Astrocyte (in vitro differentiated cells and primary cell): Measurements from ENCODE around the gene DIP2C.

Source experiments
- EZH2 ChIP-seq: IDR thresholded peaks from 2 replicates; pipeline ENCODE4 v1.6.1; 2012; ENCODE audit warnings: mild to moderate bottlenecking, low read length, inconsistent platforms; ENCODE audit not compliant: insufficient read depth
- TF ChIP-seq, protein P1 (sequence below): IDR thresholded peaks from 2 replicates; pipeline ENCODE4 v1.5.1; 2011; ENCODE audit warnings: low read depth, mild to moderate bottlenecking, inconsistent platforms, low read length, moderate library complexity; ENCODE audit not compliant: insufficient read depth

DNA sequence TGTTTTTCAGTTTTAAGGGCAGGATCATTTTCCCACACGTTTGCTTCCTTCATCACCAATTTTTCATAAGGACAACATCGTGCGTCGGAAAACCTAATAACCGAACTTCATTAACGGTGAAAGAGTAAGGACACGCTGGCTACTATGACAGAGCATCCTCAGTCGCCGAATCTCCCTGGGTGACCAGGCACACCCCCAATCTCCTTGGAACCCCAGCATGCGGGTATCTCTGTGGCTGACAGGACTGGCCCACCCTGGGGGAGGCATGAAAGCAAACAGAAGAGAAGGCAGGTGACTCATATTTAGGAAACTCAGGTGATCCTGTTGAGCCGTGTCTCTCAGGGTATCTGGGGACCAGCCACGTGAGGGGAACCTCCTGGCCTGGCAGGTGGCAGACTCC, 134.2 kb downstream of the DIP2C start:
- TF ChIP-seq, protein P1, sequence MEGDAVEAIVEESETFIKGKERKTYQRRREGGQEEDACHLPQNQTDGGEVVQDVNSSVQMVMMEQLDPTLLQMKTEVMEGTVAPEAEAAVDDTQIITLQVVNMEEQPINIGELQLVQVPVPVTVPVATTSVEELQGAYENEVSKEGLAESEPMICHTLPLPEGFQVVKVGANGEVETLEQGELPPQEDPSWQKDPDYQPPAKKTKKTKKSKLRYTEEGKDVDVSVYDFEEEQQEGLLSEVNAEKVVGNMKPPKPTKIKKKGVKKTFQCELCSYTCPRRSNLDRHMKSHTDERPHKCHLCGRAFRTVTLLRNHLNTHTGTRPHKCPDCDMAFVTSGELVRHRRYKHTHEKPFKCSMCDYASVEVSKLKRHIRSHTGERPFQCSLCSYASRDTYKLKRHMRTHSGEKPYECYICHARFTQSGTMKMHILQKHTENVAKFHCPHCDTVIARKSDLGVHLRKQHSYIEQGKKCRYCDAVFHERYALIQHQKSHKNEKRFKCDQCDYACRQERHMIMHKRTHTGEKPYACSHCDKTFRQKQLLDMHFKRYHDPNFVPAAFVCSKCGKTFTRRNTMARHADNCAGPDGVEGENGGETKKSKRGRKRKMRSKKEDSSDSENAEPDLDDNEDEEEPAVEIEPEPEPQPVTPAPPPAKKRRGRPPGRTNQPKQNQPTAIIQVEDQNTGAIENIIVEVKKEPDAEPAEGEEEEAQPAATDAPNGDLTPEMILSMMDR = no peak
- TF ChIP-seq EZH2 = no peak
